Measurements from ENCODE around the gene PLA2G12A. TPM values are rescaled to one million over a fixed set of nuclear protein-coding genes. Genes with fewer than 3 reads are reported as not detected.

PLA2G12A gene
- total RNA-seq, 1 donor from 2014 or later: 31.1 TPM

- TF ChIP-seq CTCF (IDR thresholded peaks at IDR 0.05; ENCODE audit: unreplicated experiment): no peak
- no peak overlapping the region for H3K4me3 Mint-ChIP-seq (ENCODE audit: unreplicated experiment)
- H3K36me3 Mint-ChIP-seq (ENCODE audit: low read depth, unreplicated experiment): no peaks in the 10 kb centered on the region
- H3K27ac Mint-ChIP-seq (ENCODE audit: unreplicated experiment): no peak overlapping the region
- H3K4me1 Mint-ChIP-seq (ENCODE audit: unreplicated experiment): no peaks in the 10 kb centered on the region
- H3K27me3 Mint-ChIP-seq (ENCODE audit: unreplicated experiment): no peaks in the 10 kb centered on the region
- H3K9me3 Mint-ChIP-seq (ENCODE audit: unreplicated experiment): no peaks in the 10 kb centered on the region
- no peak for DNase-seq (ENCODE audit: low spot score)
Observed at GRCh38 chr4:109755656-109756055, 25.8 kb upstream of the PLA2G12A start.

- DNase-seq (ENCODE audit: low spot score): no peak
- H3K4me1 Mint-ChIP-seq (ENCODE audit: unreplicated experiment): no peaks in the 10 kb centered on the region
- no peaks in the 10 kb centered on the region for H3K27me3 Mint-ChIP-seq (ENCODE audit: unreplicated experiment)
- H3K9me3 Mint-ChIP-seq (ENCODE audit: unreplicated experiment): no peaks in the 10 kb centered on the region
- no peak overlapping the region for H3K4me3 Mint-ChIP-seq (ENCODE audit: unreplicated experiment)
- no peaks in the 10 kb centered on the region for H3K36me3 Mint-ChIP-seq (ENCODE audit: low read depth, unreplicated experiment)
- H3K27ac Mint-ChIP-seq (ENCODE audit: unreplicated experiment): no peak overlapping the region
- TF ChIP-seq CTCF (IDR thresholded peaks at IDR 0.05; ENCODE audit: unreplicated experiment): no peak
Observed at GRCh38 chr4:109754093-109754857, 24.4 kb upstream of the PLA2G12A start.

GRCh38 chr4:109752525-109752924 is 22.7 kb upstream of the PLA2G12A start:
- DNase-seq (ENCODE audit: low spot score): no peak
- no peaks in the 10 kb centered on the region for H3K4me1 Mint-ChIP-seq (ENCODE audit: unreplicated experiment)
- TF ChIP-seq CTCF (IDR thresholded peaks at IDR 0.05; ENCODE audit: unreplicated experiment): no peak
- no peak overlapping the region for H3K4me3 Mint-ChIP-seq (ENCODE audit: unreplicated experiment)
- no peak overlapping the region for H3K27ac Mint-ChIP-seq (ENCODE audit: unreplicated experiment)
- H3K9me3 Mint-ChIP-seq (ENCODE audit: unreplicated experiment): no peaks in the 10 kb centered on the region
- no peaks in the 10 kb centered on the region for H3K36me3 Mint-ChIP-seq (ENCODE audit: low read depth, unreplicated experiment)
- H3K27me3 Mint-ChIP-seq (ENCODE audit: unreplicated experiment): no peaks in the 10 kb centered on the region

- Mint-ChIP-seq H3K27me3 (ENCODE audit: unreplicated experiment) (no peaks in the 10 kb centered on the region), H3K4me3 (ENCODE audit: unreplicated experiment) (no peak overlapping the region), H3K4me1 (ENCODE audit: unreplicated experiment) (no peaks in the 10 kb centered on the region), H3K27ac (ENCODE audit: unreplicated experiment) (no peak overlapping the region), H3K36me3 (ENCODE audit: low read depth, unreplicated experiment) (no peaks in the 10 kb centered on the region), H3K9me3 (ENCODE audit: unreplicated experiment) (no peaks in the 10 kb centered on the region)
- no peak for DNase-seq (ENCODE audit: low spot score)
- TF ChIP-seq CTCF (IDR thresholded peaks at IDR 0.05; ENCODE audit: unreplicated experiment): no peak
Observed at GRCh38 chr4:109751852-109752251, 22.0 kb upstream of the PLA2G12A start.

GRCh38 chr4:109750652-109751244 is 20.9 kb upstream of the PLA2G12A start:
- no peak for DNase-seq (ENCODE audit: low spot score)
- H3K27me3 Mint-ChIP-seq (ENCODE audit: unreplicated experiment): no peaks in the 10 kb centered on the region
- H3K36me3 Mint-ChIP-seq (ENCODE audit: low read depth, unreplicated experiment): no peaks in the 10 kb centered on the region
- H3K4me1 Mint-ChIP-seq (ENCODE audit: unreplicated experiment): no peaks in the 10 kb centered on the region
- no peaks in the 10 kb centered on the region for H3K9me3 Mint-ChIP-seq (ENCODE audit: unreplicated experiment)
- TF ChIP-seq CTCF (IDR thresholded peaks at IDR 0.05; ENCODE audit: unreplicated experiment): no peak
- H3K4me3 Mint-ChIP-seq (ENCODE audit: unreplicated experiment): no peak overlapping the region
- no peak overlapping the region for H3K27ac Mint-ChIP-seq (ENCODE audit: unreplicated experiment)
